B cell (primary cell): ENCODE measurements around the gene NOL4L. TPM values are rescaled to one million over a fixed set of nuclear protein-coding genes. Genes with fewer than 3 reads are reported as not detected.

Experiments
- ATAC-seq: fragments of 200-7000 bp; cut with Tn5 transposase; one replicate; pipeline ENCODE4 v1.10.0; 2021; ENCODE audit warnings: low read depth, mild to moderate bottlenecking, moderate number of reproducible peaks, moderate library complexity
- CTCF ChIA-PET: fragments of 350-600 bp; sonication (Branson Sonifier 250); formaldehyde crosslinking; loops from one replicate; lab custom pipeline; 2021; ENCODE audit warnings: antibody characterized with exemption, inconsistent platforms; lab: Charles Lee
- POLR2A ChIA-PET: fragments of 350-600 bp; sonication (Branson Sonifier 250); formaldehyde crosslinking; loops from one replicate; lab custom pipeline; 2021; ENCODE audit warnings: antibody characterized with exemption; lab: Charles Lee
- DNase-seq: peaks from one replicate; pipeline ENCODE4 v3.0.0; 2013
- H2AFZ ChIP-seq: 2 replicates; pipeline ENCODE4 v1.6.1; 2012; ENCODE audit warnings: mild to moderate bottlenecking, low read depth, low read length; ENCODE audit not compliant: insufficient read depth, poor library complexity, severe bottlenecking
- H3K27ac ChIP-seq, 2 donors: 1 replicate in 1 of 2; 2 replicates in 1 of 2; pipeline ENCODE4 v1.5.1; 2012 to 2013; ENCODE audit warnings: low read length in 2 of 2, mild to moderate bottlenecking in 2 of 2, moderate library complexity in 1 of 2
- H3K27me3 ChIP-seq, 4 experiments: fragments of 200-600 bp in 1 of 4; sonication (generic) in 1 of 4; replicated peaks in 1 of 4; 1 replicate in 2 of 4; 2 replicates in 2 of 4; pipeline versions ENCODE4 v1.6.1 to v1.7.0; 2013 to 2016; ENCODE audit warnings: low read length in 3 of 4, mild to moderate bottlenecking in 2 of 4, mixed read lengths in 1 of 4, moderate library complexity in 1 of 4; ENCODE audit not compliant: insufficient read depth in 4 of 4, control insufficient read depth in 3 of 4; ENCODE audit errors: control extremely low read depth in 1 of 4
- H3K36me3 ChIP-seq, 2 experiments: replicated peaks in 1 of 2; 1 replicate in 1 of 2; 2 replicates in 1 of 2; pipeline versions ENCODE4 v1.6.1 to v1.7.1; 2013; ENCODE audit warnings: low read length in 1 of 2; ENCODE audit not compliant: insufficient read depth in 2 of 2, control insufficient read depth in 1 of 2; ENCODE audit errors: control extremely low read depth in 1 of 2, extremely low read depth in 1 of 2
- H3K4me1 ChIP-seq, 2 donors: fragments of 200-600 bp in 1 of 2; sonication (generic) in 1 of 2; 1 replicate in 1 of 2; 2 replicates in 1 of 2; pipeline versions ENCODE4 v1.5.1 to v1.6.1; 2013 to 2017; ENCODE audit warnings: low read length in 2 of 2; ENCODE audit not compliant: control insufficient read depth in 2 of 2, insufficient read depth in 2 of 2
- H3K4me2 ChIP-seq: replicated peaks from 2 replicates; pipeline ENCODE3; 2012; ENCODE audit warnings: mild to moderate bottlenecking, low read depth, low read length; ENCODE audit not compliant: poor library complexity, severe bottlenecking
- H3K4me3 ChIP-seq, 5 experiments: fragments of 200-600 bp in 1 of 5; sonication (generic) in 1 of 5; 1 replicate in 3 of 5; 2 replicates in 2 of 5; pipeline versions ENCODE4 v1.5.1 to v1.7.0; 2011 to 2016; ENCODE audit warnings: low read length in 4 of 5, mild to moderate bottlenecking in 4 of 5, low read depth in 2 of 5, control low read depth in 1 of 5, moderate library complexity in 1 of 5; ENCODE audit not compliant: insufficient read depth in 1 of 5; ENCODE audit errors: control extremely low read depth in 1 of 5, extremely low read depth in 1 of 5
- H3K79me2 ChIP-seq: fragments of 200-600 bp; sonication (generic); one replicate; pipeline ENCODE4 v1.6.0; 2016; ENCODE audit warnings: low read length; ENCODE audit not compliant: control insufficient read depth, insufficient read depth
- H3K9ac ChIP-seq: fragments of 200-600 bp; sonication (generic); 2 replicates; pipeline ENCODE4 v1.6.1; 2017; ENCODE audit warnings: mild to moderate bottlenecking, low read length, moderate library complexity
- H3K9me3 ChIP-seq, 3 donors: one replicate each; pipeline versions ENCODE4 v1.6.1 to v1.7.1; 2013; ENCODE audit warnings: low read length in 2 of 3; ENCODE audit not compliant: control insufficient read depth in 2 of 3, insufficient read depth in 1 of 3; ENCODE audit errors: control extremely low read depth in 1 of 3
- H4K20me1 ChIP-seq: 2 replicates; pipeline ENCODE4 v1.6.0; 2012; ENCODE audit warnings: mild to moderate bottlenecking, low read length; ENCODE audit not compliant: insufficient read depth, control insufficient read depth, poor library complexity, severe bottlenecking
- H3K27ac Mint-ChIP-seq: one replicate; pipeline ENCODE4 v1.8.0; 2021; ENCODE audit warnings: mixed read lengths
- H3K27me3 Mint-ChIP-seq: one replicate; pipeline ENCODE4 v1.8.0; 2021; ENCODE audit warnings: mixed read lengths
- H3K4me1 Mint-ChIP-seq: one replicate; pipeline ENCODE4 v1.8.0; 2021; ENCODE audit warnings: mixed read lengths
- H3K4me3 Mint-ChIP-seq: one replicate; pipeline ENCODE4 v1.8.0; 2021; ENCODE audit warnings: mixed read lengths
- H3K9me3 Mint-ChIP-seq: one replicate; pipeline ENCODE4 v1.8.0; 2022; ENCODE audit warnings: mixed read lengths; ENCODE audit not compliant: insufficient read depth
- CTCF ChIP-seq: fragments of 200-600 bp; IDR thresholded peaks from one replicate; pipeline ENCODE4 v1.8.0; 2022; ENCODE audit warnings: antibody characterized with exemption, mild to moderate bottlenecking
- EZH2 ChIP-seq: IDR thresholded peaks from 2 replicates; pipeline ENCODE4 v1.6.1; 2012; ENCODE audit warnings: borderline replicate concordance, low read depth, mild to moderate bottlenecking, moderate library complexity, low read length; ENCODE audit not compliant: insufficient read depth, poor library complexity, severe bottlenecking
- WGBS: methylation state at CpG from one replicate; pipeline ENCODE4 v1.1.5; 2013; ENCODE audit warnings: missing lambda C conversion rate; ENCODE audit not compliant: insufficient coverage; 5-methylcytosine and 5-hydroxymethylcytosine counted together
- intact Hi-C: fragments of 100-400 bp; cut with micrococcal nuclease; formaldehyde crosslinking; loops from one replicate; pipeline ENCODE4 v1.10.0; 2022
- polyA plus RNA-seq: library from polyadenylated mRNA; depleted of rRNA; stranded (reverse); fragments of >200 nt; gene quantifications from 2 replicates; pipeline ENCODE4 v1.2.3, GENCODE V29; 2012
- total RNA-seq, 2 donors: library from RNA; stranded (reverse); fragments of 120-200 nt in 1 of 2; gene quantifications; 1 replicate in 1 of 2; 2 replicates in 1 of 2; pipeline versions ENCODE4 v1.2.3 to v1.2.4, GENCODE V29; 2013 to 2022

The NOL4L gene
- total and polyA plus RNA-seq, 2 donors (not counting 1 experiment from before 2014, with no cell fraction given) = 6.5 to 7.9 TPM

- TF ChIP-seq EZH2 (no peak), CTCF (no peak)
- H3K9ac ChIP-seq = peak overlapping the region; percentile 24
- peak overlapping the region; percentile 60 for H3K4me2 ChIP-seq
- peak overlapping the region; percentile 79 for H2AFZ ChIP-seq
- no peak for ATAC-seq
- no peaks in the 10 kb centered on the region for H3K9me3 ChIP-seq
- no peaks in the 10 kb centered on the region for H3K27me3 ChIP-seq
- peaks cover 16% of the 10 kb centered on the region for H3K79me2 ChIP-seq
- no peaks in the 10 kb centered on the region for H3K36me3 ChIP-seq
- intact Hi-C loops = loop anchor here (5.0 kb wide), 4 partner anchors 43 to 283 kb away; partner anchors contain the start of gene ASXL1
- H3K27ac ChIP-seq = peak overlapping the region; percentile 62 to 69
- Mint-ChIP-seq H3K27me3 (no peaks in the 10 kb centered on the region), H3K27ac (peak overlapping the region; percentile 88), H3K4me3 (peak overlapping the region; percentile 50), H3K4me1 (peaks cover 52% of the 10 kb centered on the region), H3K9me3 (no peaks in the 10 kb centered on the region)
- CTCF ChIA-PET = interaction anchor here (0.8 to 9.0 kb wide), 6 partner anchors 8 to 135 kb away, joined by 3 to 99 read pairs (median 8); partner anchors contain the start of gene C20orf203
- H3K4me1 ChIP-seq = peaks cover 54 to 61% of the 10 kb centered on the region in 2 donors
- H3K4me3 ChIP-seq = peak overlapping the region in 1 of 5 experiments; percentile 9
- POLR2A ChIA-PET = interaction anchor here (0.6 to 1.1 kb wide), 6 partner anchors 9 to 237 kb away, joined by 3 to 8 read pairs (median 3); no protein-coding TSS in a partner anchor
- no peaks in the 10 kb centered on the region for H4K20me1 ChIP-seq
- WGBS = 56% methylated on average over 11 of the region's 13 CpGs
- no peak for DNase-seq
These were observed 45.9 kb downstream of the NOL4L start for GRCh38 chr20:32539026-32539816.
